ENCODE results near the gene RANBP9. TPM values are rescaled to one million over a fixed set of nuclear protein-coding genes. Genes with fewer than 3 reads are reported as not detected.

Gene RANBP9
- total and polyA plus RNA-seq, 2 donors (not counting 3 experiments of a cell fraction or from before 2014, with no cell fraction given) = 15.1 to 40.2 TPM

DNA sequence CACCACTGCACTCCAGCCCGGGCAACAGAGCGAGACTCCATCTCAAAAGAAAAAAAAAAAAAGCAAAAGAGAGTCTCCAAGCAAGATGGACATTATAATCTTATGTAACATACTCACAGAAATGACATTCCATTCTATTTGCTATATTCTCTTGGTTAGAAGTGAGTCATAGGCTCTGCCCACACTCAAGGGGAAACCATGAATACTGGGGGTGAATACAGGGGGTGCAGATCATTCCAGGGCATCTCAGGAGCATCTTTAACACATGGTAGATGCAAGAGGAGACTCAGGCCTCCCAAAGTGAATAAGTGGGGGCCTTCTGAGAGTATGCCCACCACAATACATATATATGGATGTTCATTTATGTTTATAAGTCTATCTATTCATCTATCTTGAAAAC is 18.3 kb upstream of the RANBP9 start:
- no peak overlapping the region for H3K4me2 ChIP-seq (ENCODE audit: insufficient read depth, low read length)
- no peak overlapping the region for H3K27ac ChIP-seq (ENCODE audit: insufficient read depth, low read depth, low read length)
- H3K9me1 ChIP-seq (replicated peaks; ENCODE audit: control insufficient read depth, extremely low read depth, insufficient read depth, low read length) = no peaks in the 10 kb centered on the region
- H3K4me3 ChIP-seq (replicated peaks in 1 of 3; ENCODE audit: insufficient read depth in 1 of 3, low read depth in 1 of 3, low read length in 3 of 3) = no peak overlapping the region
- H4K20me1 ChIP-seq (replicated peaks; ENCODE audit: control insufficient read depth, extremely low read depth, insufficient read depth, low read length) = no peaks in the 10 kb centered on the region
- ChIA-PET CTCF (no interaction called here), POLR2A (no interaction called here)
- intact Hi-C loops (cut with micrococcal nuclease) = no loop called here
- no peak for DNase-seq (ENCODE audit: low read depth, low spot score)
- no peak for TF ChIP-seq CTCF (IDR thresholded peaks at IDR 0.05; ENCODE audit: extremely low read depth in 1 of 2, insufficient read depth in 1 of 2, low read depth in 1 of 2, low read length in 2 of 2)
- TF ChIP-seq JUN (IDR thresholded peaks at IDR 0.05; ENCODE audit: borderline replicate concordance, insufficient read depth, insufficient read length, low read depth) = no peak
- TF ChIP-seq EZH2 (IDR thresholded peaks at IDR 0.05; ENCODE audit: borderline replicate concordance, low read depth, low read length, severe bottlenecking) = no peak
- no peak for TF ChIP-seq MAX (IDR thresholded peaks at IDR 0.05; ENCODE audit: insufficient read depth, insufficient read length)
- no peak for TF ChIP-seq FOS (IDR thresholded peaks at IDR 0.05; ENCODE audit: borderline replicate concordance, insufficient read depth, low read length)
- TF ChIP-seq MYC (IDR thresholded peaks at IDR 0.05; ENCODE audit: low read depth, low read length) = no peak
- no peak for TF ChIP-seq POLR2AphosphoS5 (IDR thresholded peaks at IDR 0.05; ENCODE audit: insufficient read depth, low read depth, low read length)
- no peak for TF ChIP-seq POLR2A (IDR thresholded peaks at IDR 0.05; ENCODE audit: low read depth, low read length)
- TF ChIP-seq GATA2 (IDR thresholded peaks at IDR 0.05; ENCODE audit: insufficient read depth, insufficient read length, low read depth, low read length) = no peak
- H3K27me3 ChIP-seq (ENCODE audit: control insufficient read depth in 2 of 2, insufficient read depth in 2 of 2, low read length in 2 of 2) = no peaks in the 10 kb centered on the region
- BruUV-seq (replicated peaks) = no TSS peak
- no peaks in the 10 kb centered on the region for H3K9me3 ChIP-seq (replicated peaks; ENCODE audit: control insufficient read depth, insufficient read depth, low read length)
- H3K4me1 ChIP-seq (ENCODE audit: control insufficient read depth, extremely low read depth, insufficient read depth, low read length) = no peaks in the 10 kb centered on the region
- dilution Hi-C loops (cut with MboI; ENCODE audit: extremely low pct_ligation_motif_present, low sequenced_read_pairs) = no loop called here
- no peak overlapping the region for H3K9ac ChIP-seq (replicated peaks; ENCODE audit: extremely low read depth, insufficient read depth, low read length)
- no peak for FAIRE-seq
- H3K36me3 ChIP-seq (ENCODE audit: control insufficient read depth in 2 of 2, extremely low read depth in 1 of 2, insufficient read depth in 2 of 2, low read length in 2 of 2) = no peaks in the 10 kb centered on the region
- H3K79me2 ChIP-seq (ENCODE audit: control insufficient read depth, insufficient read depth, low read length) = no peaks in the 10 kb centered on the region
- no peak overlapping the region for H2AFZ ChIP-seq (ENCODE audit: low read depth, low read length)

All from endothelial cell of umbilical vein (primary cell).